Glomerular visceral epithelial cell (primary cell): ENCODE results near the gene PRDM15.

Source experiments
- DNase-seq: peaks from one replicate; pipeline ENCODE4 v3.0.0-alpha.2; 2016; ENCODE audit errors: extremely low spot score

The PRDM15 gene

GRCh38 chr21:41843584-41843983 lies 35.6 kb downstream of the PRDM15 start:
- DNase-seq: no peak

- no peak for DNase-seq
Observed at GRCh38 chr21:41840880-41841279, 38.3 kb downstream of the PRDM15 start.

GRCh38 chr21:41839387-41840000 lies 39.6 kb downstream of the PRDM15 start:
- DNase-seq: no peak

GRCh38 chr21:41837756-41838297 lies 41.3 kb downstream of the PRDM15 start:
- no peak for DNase-seq

GRCh38 chr21:41836166-41837015 lies 42.8 kb downstream of the PRDM15 start:
- no peak for DNase-seq

- no peak for DNase-seq
Observed at GRCh38 chr21:41835711-41836154, 43.4 kb downstream of the PRDM15 start.

GRCh38 chr21:41834926-41835663 lies 44.0 kb downstream of the PRDM15 start:
- no peak for DNase-seq

- no peak for DNase-seq
Observed at GRCh38 chr21:41834252-41834925, 44.8 kb downstream of the PRDM15 start.

GRCh38 chr21:41833497-41834115 lies 45.5 kb downstream of the PRDM15 start:
- DNase-seq: no peak

- DNase-seq: no peak
Observed at GRCh38 chr21:41832596-41833496, 46.3 kb downstream of the PRDM15 start.

GRCh38 chr21:41831866-41832595 lies 47.1 kb downstream of the PRDM15 start:
- no peak for DNase-seq

GRCh38 chr21:41831453-41831831 lies 47.7 kb downstream of the PRDM15 start:
- DNase-seq: no peak

GRCh38 chr21:41830764-41831452 lies 48.2 kb downstream of the PRDM15 start:
- DNase-seq: no peak

- no peak for DNase-seq
Observed at GRCh38 chr21:41830145-41830707, 48.9 kb downstream of the PRDM15 start.

GRCh38 chr21:41828884-41829360 lies 50.2 kb downstream of the PRDM15 start:
- no peak for DNase-seq

GRCh38 chr21:41827951-41828883 lies 50.9 kb downstream of the PRDM15 start:
- DNase-seq: no peak

GRCh38 chr21:41825881-41826280 lies 53.3 kb downstream of the PRDM15 start:
- DNase-seq: no peak
